Activated naive CD4-positive, alpha-beta T cell treated with anti-CD3 and anti-CD28 coated beads for 36 hours (primary cell): Measurements from ENCODE around the gene GPSM3. TPM values are rescaled to one million over a fixed set of nuclear protein-coding genes. Genes with fewer than 3 reads are reported as not detected.

Experiments used
- CTCF ChIA-PET: fragments of 350-600 bp; sonication (Branson Sonifier 250); formaldehyde crosslinking; loops from one replicate; lab custom pipeline; 2021; ENCODE audit warnings: antibody characterized with exemption; lab: Charles Lee
- DNase-seq: peaks from one replicate; pipeline ENCODE4 v3.0.0-alpha.2; 2020
- H3K27ac Mint-ChIP-seq: one replicate; pipeline ENCODE4 v1.8.0; 2021; ENCODE audit warnings: mild to moderate bottlenecking, mixed read lengths
- H3K27me3 Mint-ChIP-seq: one replicate; pipeline ENCODE4 v1.8.0; 2021; ENCODE audit warnings: low read depth, mixed read lengths
- H3K36me3 Mint-ChIP-seq: one replicate; pipeline ENCODE4 v1.8.0; 2021; ENCODE audit warnings: low read depth, mixed read lengths
- H3K4me1 Mint-ChIP-seq: one replicate; pipeline ENCODE4 v1.8.0; 2021; ENCODE audit warnings: low read depth, mixed read lengths
- H3K4me3 Mint-ChIP-seq: one replicate; pipeline ENCODE4 v1.8.0; 2021; ENCODE audit warnings: mild to moderate bottlenecking, moderate library complexity, mixed read lengths
- H3K9me3 Mint-ChIP-seq: one replicate; pipeline ENCODE4 v1.8.0; 2021; ENCODE audit warnings: mixed read lengths
- intact Hi-C: fragments of 100-400 bp; cut with micrococcal nuclease; formaldehyde crosslinking; loops from one replicate; pipeline ENCODE4 v1.15.1; 2023
- total RNA-seq, 2 experiments: library from RNA; stranded (reverse); gene quantifications; one replicate each; pipeline ENCODE4 v1.2.3, GENCODE V29; 2021

GPSM3 gene
- total RNA-seq, 2 experiments from 2014 or later = 71.8 to 72.1 TPM

- Mint-ChIP-seq H3K4me3 (peak within 1 kb of the TSS; percentile 91), H3K27me3 (no peaks in the 10 kb centered on the region), H3K36me3 (peaks cover 8% of the 10 kb centered on the region), H3K27ac (peak within 1 kb of the TSS; percentile 96), H3K9me3 (no peaks in the 10 kb centered on the region), H3K4me1 (peaks cover 64% of the 10 kb centered on the region)
- CTCF ChIA-PET = interaction anchor here (1.2 to 2.9 kb wide), 2 partner anchors 13 to 19 kb away, joined by 3 to 11 read pairs; no protein-coding TSS in a partner anchor
- peak; percentile 99 for DNase-seq
- intact Hi-C loops = loop anchor here (1.0 to 5.0 kb wide), 4 partner anchors 279 to 796 kb away; partner anchors contain the start of genes EHMT2 and PSMB8
Measured at GRCh38 chr6:32175711-32176475, 16.6 kb downstream of the GPSM3 start, which contains the start of gene AGPAT1. Gene AGPAT1, minus strand, starts transcription at chr6:32176084. Its CDS starts 4,588 bp downstream, at chr6:32171496.

DNA sequence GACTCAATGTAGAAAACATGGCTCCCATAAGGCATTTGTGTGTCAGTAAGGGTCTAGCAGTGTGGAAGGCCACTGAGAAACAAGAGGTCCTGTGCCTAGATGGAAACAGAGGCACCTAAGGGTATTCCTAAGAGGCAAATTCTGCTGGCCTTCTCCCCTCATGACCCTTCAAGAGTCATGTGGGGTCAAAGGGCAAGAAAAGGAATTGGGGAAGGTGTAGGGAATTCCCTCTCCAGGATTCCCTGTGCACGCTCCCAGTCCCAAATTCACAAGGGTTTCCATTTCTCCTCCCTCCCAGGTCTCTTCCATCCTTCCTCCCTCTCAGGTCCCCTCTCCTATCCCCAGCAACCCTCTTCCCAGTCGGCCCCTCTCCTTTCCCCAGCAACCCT is 17.1 kb downstream of the GPSM3 start:
- intact Hi-C loops = loop anchor here (5.0 kb wide), 2 partner anchors 667 to 797 kb away; partner anchors contain the start of gene PSMB8
- peaks cover 7% of the 10 kb centered on the region for H3K36me3 Mint-ChIP-seq
- H3K4me1 Mint-ChIP-seq = peaks cover 59% of the 10 kb centered on the region
- H3K27ac Mint-ChIP-seq = peak overlapping the region; percentile 79
- no peaks in the 10 kb centered on the region for H3K27me3 Mint-ChIP-seq
- CTCF ChIA-PET = no interaction called here
- peak overlapping the region; percentile 91 for H3K4me3 Mint-ChIP-seq
- H3K9me3 Mint-ChIP-seq = no peaks in the 10 kb centered on the region
- DNase-seq = no peak

- CTCF ChIA-PET = no interaction called here
- intact Hi-C loops = no loop called here
- no peaks in the 10 kb centered on the region for H3K9me3 Mint-ChIP-seq
- no peak for DNase-seq
- H3K4me3 Mint-ChIP-seq = peak overlapping the region; percentile 5
- peaks cover 13% of the 10 kb centered on the region for H3K36me3 Mint-ChIP-seq
- H3K27me3 Mint-ChIP-seq = no peaks in the 10 kb centered on the region
- H3K4me1 Mint-ChIP-seq = peaks cover 51% of the 10 kb centered on the region
- no peak overlapping the region for H3K27ac Mint-ChIP-seq
Measured at GRCh38 chr6:32174416-32174815, 18.0 kb downstream of the GPSM3 start.

DNA sequence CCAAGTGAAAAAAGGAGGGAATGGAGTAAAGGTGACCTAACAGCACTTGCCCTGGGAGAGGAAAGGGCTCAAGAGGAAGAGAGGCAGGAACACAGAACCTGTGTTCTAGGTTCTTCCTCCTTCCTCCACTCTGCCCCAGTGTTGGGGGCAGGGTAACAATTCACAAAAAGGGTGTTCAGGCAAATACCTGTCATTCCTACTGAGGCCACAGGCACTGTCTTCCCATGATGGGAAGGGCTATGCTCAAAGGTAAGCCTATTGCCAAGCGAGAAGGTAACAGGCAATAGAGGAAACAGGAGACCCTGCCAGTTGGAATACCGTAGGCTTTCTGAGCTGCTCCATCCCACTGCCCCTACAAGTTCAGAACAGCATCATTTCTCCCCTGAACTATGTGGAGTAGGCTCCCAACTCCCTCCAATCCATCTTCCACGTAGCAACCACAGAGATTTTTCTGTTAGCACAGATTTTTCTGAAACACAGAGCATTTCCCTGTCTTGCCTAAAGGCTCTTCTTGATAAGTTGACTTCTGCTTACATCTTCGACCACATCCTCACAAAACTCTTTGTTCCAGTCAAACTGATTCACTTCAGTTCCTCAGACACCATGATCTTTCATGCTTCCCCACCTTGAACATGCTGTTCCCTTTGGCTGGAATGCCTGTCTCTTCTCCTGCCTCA is 19.3 kb downstream of the GPSM3 start:
- peaks cover 16% of the 10 kb centered on the region for H3K36me3 Mint-ChIP-seq
- CTCF ChIA-PET = no interaction called here
- no peak for DNase-seq
- H3K9me3 Mint-ChIP-seq = no peaks in the 10 kb centered on the region
- peak overlapping the region; percentile 20 for H3K27ac Mint-ChIP-seq
- peaks cover 42% of the 10 kb centered on the region for H3K4me1 Mint-ChIP-seq
- intact Hi-C loops = no loop called here
- H3K4me3 Mint-ChIP-seq = no peak overlapping the region
- no peaks in the 10 kb centered on the region for H3K27me3 Mint-ChIP-seq

DNA sequence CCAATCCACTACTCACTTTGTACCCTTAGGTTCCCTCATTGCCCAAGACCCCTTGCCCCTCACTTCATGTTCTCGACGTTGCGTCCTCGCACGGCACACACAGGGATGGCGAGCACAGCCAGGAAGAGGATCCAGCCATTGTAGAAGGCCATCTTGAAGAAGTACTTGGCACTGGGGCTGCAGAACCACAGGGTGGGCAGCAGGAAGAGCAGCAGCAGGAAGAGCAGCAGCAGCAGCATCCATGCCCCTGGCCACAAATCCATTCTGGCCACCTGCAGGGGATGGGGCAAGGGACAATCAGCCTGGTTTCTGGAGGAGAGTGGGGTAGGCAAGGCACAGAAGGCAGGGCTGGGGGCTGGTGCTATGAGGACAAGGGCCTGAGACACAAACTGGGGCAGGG is 21.2 kb downstream of the GPSM3 start:
- intact Hi-C loops = no loop called here
- Mint-ChIP-seq H3K9me3 (no peaks in the 10 kb centered on the region), H3K27me3 (no peaks in the 10 kb centered on the region), H3K36me3 (peaks cover 21% of the 10 kb centered on the region), H3K4me1 (peaks cover 33% of the 10 kb centered on the region), H3K27ac (no peak overlapping the region), H3K4me3 (no peak overlapping the region)
- no peak for DNase-seq
- CTCF ChIA-PET = interaction anchor here (0.7 kb wide), 1 partner anchor 11 kb away, joined by 3 read pairs; no protein-coding TSS in a partner anchor

- no peak overlapping the region for H3K4me3 Mint-ChIP-seq
- H3K36me3 Mint-ChIP-seq = peaks cover 26% of the 10 kb centered on the region
- peaks cover 30% of the 10 kb centered on the region for H3K4me1 Mint-ChIP-seq
- no peaks in the 10 kb centered on the region for H3K27me3 Mint-ChIP-seq
- intact Hi-C loops = no loop called here
- no peak overlapping the region for H3K27ac Mint-ChIP-seq
- no peak for DNase-seq
- H3K9me3 Mint-ChIP-seq = no peaks in the 10 kb centered on the region
- CTCF ChIA-PET = interaction anchor here (0.6 kb wide), 1 partner anchor 31 kb away, joined by 3 read pairs; no protein-coding TSS in a partner anchor
Measured at GRCh38 chr6:32170294-32170693, 22.1 kb downstream of the GPSM3 start.

GRCh38 chr6:32168807-32169591 is 23.4 kb downstream of the GPSM3 start:
- no peaks in the 10 kb centered on the region for H3K27me3 Mint-ChIP-seq
- no peak overlapping the region for H3K27ac Mint-ChIP-seq
- no peaks in the 10 kb centered on the region for H3K9me3 Mint-ChIP-seq
- H3K36me3 Mint-ChIP-seq = peaks cover 26% of the 10 kb centered on the region
- peaks cover 19% of the 10 kb centered on the region for H3K4me1 Mint-ChIP-seq
- H3K4me3 Mint-ChIP-seq = no peak overlapping the region
- intact Hi-C loops = no loop called here
- CTCF ChIA-PET = no interaction called here
- no peak for DNase-seq

- Mint-ChIP-seq H3K36me3 (peaks cover 26% of the 10 kb centered on the region), H3K4me1 (peaks cover 12% of the 10 kb centered on the region), H3K27me3 (no peaks in the 10 kb centered on the region), H3K27ac (no peak overlapping the region), H3K9me3 (no peaks in the 10 kb centered on the region), H3K4me3 (no peak overlapping the region)
- intact Hi-C loops = no loop called here
- CTCF ChIA-PET = no interaction called here
- no peak for DNase-seq
Measured at GRCh38 chr6:32168350-32168749, 24.1 kb downstream of the GPSM3 start.

GRCh38 chr6:32167761-32168262 is 24.6 kb downstream of the GPSM3 start:
- H3K36me3 Mint-ChIP-seq = peaks cover 28% of the 10 kb centered on the region
- no peak for DNase-seq
- CTCF ChIA-PET = no interaction called here
- H3K9me3 Mint-ChIP-seq = no peaks in the 10 kb centered on the region
- intact Hi-C loops = no loop called here
- H3K27me3 Mint-ChIP-seq = no peaks in the 10 kb centered on the region
- H3K4me1 Mint-ChIP-seq = peaks cover 7% of the 10 kb centered on the region
- no peak overlapping the region for H3K4me3 Mint-ChIP-seq
- no peak overlapping the region for H3K27ac Mint-ChIP-seq

DNA sequence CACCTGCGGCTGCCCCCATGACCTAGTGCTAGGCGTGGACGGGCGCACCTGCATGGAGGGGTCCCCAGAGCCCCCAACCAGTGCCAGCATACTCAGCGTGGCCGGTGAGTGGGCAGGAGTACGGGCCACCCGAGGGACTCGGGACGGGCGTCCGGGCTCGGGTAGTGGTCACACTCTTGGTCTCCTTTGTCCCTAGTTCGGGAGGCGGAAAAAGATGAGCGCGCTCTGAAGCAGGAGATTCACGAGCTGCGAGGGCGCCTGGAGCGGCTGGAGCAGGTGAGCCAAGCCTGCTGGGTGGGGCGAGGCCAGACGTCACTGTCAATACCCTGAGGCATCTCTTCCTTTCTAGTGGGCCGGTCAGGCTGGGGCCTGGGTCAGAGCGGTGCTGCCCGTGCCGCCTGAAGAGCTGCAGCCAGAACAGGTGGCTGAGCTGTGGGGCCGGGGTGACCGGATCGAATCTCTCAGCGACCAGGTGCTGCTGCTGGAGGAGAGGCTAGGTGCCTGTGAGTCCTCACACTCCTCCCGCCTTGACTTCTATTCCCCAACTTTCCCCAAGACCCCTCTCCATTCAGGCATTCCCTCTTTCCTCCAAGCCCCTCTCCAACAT is 25.2 kb downstream of the GPSM3 start:
- Mint-ChIP-seq H3K27me3 (no peaks in the 10 kb centered on the region), H3K9me3 (no peaks in the 10 kb centered on the region)
- CTCF ChIA-PET = no interaction called here

DNA sequence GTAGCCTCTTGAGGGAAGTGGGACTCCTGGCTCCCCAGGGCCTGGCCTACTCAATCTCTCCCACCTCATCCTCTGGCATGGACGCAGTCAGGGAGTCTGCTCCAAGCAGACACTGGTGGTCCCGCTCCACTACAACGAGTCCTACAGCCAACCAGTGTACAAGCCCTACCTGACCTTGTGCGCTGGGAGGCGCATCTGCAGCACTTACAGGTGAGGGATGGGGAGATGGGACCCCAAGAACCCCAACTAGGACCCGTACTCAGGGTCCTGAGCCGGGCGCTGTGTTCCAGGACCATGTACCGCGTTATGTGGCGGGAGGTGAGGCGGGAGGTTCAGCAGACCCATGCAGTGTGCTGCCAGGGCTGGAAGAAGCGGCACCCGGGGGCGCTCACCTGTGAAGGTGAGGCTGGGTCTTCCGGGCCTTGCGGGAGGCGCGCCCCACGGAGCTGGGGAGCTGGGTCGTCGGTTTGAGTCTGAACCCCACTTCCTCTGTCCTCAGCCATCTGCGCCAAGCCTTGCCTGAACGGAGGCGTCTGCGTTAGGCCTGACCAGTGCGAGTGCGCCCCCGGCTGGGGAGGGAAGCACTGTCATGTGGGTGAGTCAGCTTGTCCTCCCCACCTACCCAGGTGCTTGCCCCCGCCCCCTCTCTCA is 25.9 kb downstream of the GPSM3 start:
- H3K27me3 Mint-ChIP-seq = no peaks in the 10 kb centered on the region
- no peak for DNase-seq

More for the DNA sequence above, 25.2 kb downstream of the GPSM3 start:
- Mint-ChIP-seq H3K27ac (no peak overlapping the region), H3K4me1 (peaks cover 2% of the 10 kb centered on the region), H3K4me3 (no peak overlapping the region), H3K36me3 (peaks cover 30% of the 10 kb centered on the region)
- intact Hi-C loops = no loop called here
- no peak for DNase-seq

More for the DNA sequence above, 25.9 kb downstream of the GPSM3 start:
- peaks cover 30% of the 10 kb centered on the region for H3K36me3 Mint-ChIP-seq
- H3K9me3 Mint-ChIP-seq = no peaks in the 10 kb centered on the region
- no peak overlapping the region for H3K27ac Mint-ChIP-seq
- no peak overlapping the region for H3K4me3 Mint-ChIP-seq
- intact Hi-C loops = no loop called here
- CTCF ChIA-PET = no interaction called here
- peaks cover 2% of the 10 kb centered on the region for H3K4me1 Mint-ChIP-seq
